Activated gamma-delta T cell treated with Interleukin-2 at 50 U/mL for 16 hours (primary cell): Measurements from ENCODE around the gene MME.

Experiments used
- DNase-seq: peaks from one replicate; pipeline ENCODE4 v3.0.0-alpha.2; 2020

The MME gene

DNA sequence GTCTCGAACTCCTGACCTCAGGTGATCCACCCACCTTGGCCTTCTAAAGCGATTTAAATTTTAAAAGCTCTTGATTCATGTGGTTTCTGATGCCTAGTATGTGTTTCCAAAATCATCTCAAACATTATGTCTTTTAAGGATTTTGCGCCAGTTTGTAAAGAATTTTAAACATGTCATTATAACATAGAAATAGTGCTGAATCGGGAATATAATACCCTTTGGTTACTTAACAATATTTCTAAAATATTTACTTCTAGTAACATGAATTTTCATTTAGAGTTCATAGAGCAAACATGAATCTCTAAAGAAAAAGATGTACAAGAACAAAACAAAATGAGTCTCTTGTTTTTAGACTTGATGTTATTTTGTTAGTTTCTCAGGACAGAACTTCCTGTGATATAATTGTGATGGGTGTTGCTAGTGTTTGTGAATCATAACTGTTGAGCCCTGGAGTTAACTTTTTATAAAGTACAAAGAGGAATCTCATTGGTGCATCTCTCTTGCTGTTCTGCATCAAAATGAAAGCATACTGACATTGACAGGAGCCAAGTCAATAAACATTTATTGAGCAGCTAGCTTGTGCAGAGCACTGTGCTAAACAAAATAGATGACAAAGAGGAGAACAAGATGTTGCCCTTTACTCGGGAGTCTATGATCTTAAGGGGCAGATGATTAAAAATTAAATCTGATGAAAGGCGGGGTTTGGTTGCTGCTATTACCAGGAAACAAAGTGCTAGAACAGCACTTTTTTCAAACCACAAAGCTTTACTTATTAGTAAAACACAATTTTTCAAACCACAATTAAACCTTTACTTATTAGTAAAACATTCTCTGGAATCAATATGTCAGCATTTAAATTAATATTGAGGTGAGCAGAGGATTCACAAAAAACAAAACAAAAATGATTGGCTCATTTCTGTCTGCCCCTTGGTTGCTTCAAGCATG, 73.4 kb downstream of the MME start:
- DNase-seq = no peak

DNA sequence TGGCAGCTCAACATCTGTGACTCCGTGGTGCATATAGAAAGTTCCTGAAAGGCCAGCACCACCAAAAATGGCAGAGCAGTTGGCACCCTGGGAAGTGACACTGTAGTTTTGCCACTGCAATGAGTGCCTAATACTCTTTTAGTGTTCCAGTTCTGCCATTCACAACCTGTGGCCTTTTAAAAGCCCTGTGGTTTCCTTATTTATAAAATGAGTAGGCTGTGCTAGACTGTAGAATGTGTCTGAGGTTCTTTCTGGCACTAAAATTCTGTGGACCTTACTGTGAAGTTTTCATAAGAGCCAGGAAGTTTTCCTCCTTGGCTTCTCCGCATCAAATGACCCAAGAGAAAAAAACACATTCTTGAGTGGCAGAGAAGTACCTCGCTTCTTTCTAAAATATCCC, 74.1 kb downstream of the MME start:
- DNase-seq = no peak

DNA sequence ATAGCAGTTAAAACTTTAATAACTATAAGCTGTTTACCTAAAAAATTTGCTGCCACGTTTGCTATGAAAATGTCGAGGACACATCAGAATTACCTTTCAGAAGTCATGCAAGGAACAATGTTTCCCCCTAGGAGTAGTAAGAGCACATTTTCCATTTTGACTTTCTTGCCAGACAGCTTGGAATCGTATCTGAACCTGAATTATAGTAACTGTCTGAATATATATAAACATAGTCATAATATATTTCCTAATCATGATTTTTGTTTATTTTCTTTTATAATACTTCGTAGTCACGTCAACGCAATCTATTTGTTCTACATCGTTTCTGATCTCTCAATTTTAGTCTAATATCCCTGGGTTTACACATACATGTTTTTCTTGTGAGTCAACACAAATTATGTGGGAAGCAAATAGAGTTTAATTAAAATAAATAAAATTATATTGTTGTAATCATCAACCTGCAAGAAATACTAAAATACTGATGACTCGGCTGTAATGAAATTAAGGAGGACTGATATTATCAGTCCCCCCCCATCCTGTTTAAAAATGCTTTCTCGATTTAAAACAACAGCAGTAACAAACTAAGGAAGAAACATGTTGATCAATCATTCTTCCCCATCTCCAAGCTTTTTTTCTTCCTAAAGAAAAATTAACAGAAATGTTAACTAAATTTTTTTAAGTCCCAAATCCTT, 78.4 kb downstream of the MME start:
- DNase-seq = no peak

DNA sequence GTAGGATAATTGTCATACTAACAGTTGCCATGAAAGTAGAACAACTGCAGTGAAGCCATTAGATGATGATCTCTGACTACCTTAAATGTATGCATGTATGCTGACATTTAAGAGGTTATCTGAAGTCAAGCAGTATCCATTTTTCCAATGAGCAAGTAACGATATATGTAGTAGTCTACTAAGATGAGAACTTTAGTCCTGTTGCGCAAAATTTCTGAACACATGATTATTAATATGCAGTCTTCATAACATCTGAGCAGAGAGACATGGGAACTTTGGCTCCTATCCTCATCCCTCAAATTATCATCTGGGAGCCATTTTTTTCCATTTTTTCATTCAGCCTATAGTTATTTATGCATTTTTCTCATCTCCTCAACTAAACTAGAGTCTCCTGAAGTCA, 79.2 kb downstream of the MME start:
- no peak for DNase-seq

DNA sequence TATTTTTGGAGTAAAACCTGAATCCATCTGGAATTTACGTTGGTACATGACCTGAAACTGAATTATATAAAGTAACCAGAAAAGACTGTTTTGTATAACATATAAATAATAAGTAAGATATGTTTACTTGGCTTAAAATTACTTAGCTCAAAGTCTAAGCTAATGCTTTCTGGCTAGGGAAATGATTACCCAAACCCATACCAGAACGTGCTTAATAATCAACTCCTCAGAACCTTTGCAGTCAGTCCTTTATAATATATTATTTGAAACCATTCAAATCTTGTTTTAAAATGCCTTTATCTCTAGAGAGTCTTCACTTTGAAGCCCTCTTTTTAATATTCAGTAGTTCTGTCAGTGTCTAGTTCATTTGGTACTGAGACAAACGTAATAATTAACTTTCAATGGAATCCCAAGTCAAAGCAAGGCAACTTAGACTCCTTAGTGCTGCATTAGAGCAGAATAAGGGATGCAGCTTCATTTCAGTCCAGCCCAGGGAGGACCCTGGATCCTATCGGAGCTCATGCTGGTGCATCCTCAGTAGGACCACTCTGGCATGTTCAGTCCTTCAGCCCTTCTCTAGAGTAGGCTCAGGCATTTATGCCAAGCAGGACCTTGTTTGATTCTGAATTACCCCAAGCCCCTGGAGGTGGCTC, 81.6 kb downstream of the MME start:
- no peak for DNase-seq

DNA sequence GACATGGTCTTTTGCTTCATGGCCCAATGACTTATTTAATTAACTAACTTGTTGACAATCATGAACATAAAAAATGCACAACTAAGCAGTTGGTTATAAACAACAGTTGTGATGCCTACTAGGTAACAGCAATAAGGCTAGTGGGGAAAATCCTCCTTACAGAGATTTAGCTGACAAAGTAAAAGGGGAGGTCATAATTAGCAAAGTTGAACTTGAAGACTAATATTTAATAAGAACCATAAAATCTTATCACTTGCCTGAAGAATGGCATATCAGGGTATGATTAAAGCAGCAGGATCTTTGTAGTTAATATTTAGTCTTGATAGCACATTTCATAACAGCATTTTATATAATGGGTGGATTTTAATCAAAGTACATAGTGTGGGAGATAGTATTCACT, 84.2 kb downstream of the MME start:
- no peak for DNase-seq

DNA sequence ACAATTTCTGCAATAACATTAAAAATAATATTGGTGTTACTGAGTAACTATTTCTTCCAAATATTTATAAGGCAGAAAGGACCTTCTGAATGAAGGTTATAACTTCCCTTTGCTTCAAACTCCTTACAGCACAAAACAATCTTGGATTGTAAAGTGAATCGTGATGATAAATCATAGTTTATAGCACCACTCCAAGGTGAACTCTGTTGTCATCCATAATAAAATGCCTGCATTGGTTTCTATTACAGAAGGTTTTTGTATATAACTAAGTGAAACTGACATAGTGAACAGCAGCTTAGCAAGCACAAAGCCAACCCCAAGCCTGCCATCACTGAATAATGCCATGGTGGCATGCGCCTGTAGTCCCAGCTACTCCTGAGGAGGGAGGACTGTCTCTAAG, 86.3 kb downstream of the MME start:
- no peak for DNase-seq

DNA sequence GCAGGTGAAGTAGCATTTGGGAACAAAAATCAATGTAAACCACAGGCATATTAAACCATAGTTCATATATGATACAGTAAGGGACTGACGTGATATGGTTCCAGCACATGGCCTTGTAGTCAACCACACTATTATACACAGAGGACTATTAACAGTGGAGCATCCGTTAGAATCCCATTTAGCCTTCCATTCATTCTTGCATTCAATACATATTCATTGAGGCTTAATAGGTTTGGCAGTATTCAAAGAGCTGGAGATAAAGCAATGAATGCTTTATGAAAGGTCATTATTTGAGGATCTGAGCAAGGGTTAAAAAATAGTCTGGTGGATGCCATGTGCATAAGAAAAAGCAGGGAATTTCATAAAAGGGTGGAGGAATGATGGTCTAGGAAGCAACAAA, 89.1 kb downstream of the MME start:
- DNase-seq = no peak

DNA sequence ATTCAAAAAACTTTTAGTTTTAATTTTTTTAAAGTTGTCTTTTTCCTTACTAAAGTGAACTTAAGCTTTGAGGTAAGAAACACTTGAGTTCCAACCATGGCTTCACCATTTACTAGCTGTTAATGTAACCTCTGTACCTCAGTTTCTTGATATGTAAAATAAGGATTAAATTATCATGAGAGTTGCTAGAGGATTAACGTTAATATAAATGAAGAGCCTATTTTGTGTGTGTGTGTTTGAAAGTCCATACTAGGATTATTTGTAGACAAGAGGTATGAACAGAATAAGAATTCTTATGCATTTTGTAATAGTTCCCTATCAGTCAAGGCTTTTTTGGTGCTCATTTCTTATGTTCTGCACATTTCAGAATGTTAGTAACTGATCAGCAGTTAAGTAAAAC, 93.7 kb downstream of the MME start:
- no peak for DNase-seq

DNA sequence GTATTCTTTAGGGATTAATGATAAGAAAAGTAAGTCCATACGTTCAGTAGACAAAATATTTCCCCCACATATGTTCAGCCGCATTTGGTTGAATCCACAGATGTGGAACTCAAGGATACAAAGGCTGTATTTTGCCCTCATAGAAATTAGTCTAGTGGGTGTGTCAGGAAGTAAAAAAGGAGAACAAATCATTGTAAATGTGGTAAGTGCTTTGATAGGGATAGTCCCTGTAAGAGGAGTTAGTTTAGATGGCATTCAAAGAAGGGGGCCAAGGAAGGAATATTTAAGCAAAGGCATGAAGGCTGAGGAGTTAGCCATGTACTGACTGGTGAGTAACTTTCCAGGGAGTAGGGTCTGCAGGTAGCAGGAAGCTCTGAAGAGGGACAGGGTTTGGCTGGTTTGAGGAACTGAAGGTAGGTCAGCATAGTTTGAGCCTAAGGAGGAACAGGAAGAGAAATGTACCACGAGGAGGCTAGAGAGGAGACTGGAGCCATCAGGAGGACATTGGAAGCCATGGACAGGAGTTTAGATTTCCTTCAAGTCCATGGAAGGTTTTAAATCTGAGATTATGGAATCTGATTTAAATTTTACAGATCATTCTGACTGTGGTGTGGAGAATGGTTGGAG, 98.8 kb downstream of the MME start:
- DNase-seq = no peak

DNA sequence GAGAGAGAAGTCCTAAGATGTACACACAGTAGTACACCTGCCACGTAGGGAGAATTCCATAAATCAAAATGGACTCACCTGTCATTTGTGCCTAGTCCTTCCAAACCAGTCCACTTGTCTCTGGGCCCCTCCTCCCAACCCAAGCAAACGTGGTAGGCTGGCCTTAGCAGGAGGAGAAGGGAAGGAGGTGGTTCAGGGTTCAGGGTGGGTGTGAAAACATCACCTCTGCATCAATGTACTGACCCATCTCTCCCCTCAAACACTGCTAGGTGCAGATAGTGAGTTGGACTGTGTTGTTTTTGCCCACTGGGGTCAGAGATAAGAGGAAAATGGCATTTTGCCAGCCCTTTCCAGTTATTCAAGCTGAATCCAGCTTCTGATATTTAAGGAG, 99.3 kb downstream of the MME start:
- no peak for DNase-seq

DNA sequence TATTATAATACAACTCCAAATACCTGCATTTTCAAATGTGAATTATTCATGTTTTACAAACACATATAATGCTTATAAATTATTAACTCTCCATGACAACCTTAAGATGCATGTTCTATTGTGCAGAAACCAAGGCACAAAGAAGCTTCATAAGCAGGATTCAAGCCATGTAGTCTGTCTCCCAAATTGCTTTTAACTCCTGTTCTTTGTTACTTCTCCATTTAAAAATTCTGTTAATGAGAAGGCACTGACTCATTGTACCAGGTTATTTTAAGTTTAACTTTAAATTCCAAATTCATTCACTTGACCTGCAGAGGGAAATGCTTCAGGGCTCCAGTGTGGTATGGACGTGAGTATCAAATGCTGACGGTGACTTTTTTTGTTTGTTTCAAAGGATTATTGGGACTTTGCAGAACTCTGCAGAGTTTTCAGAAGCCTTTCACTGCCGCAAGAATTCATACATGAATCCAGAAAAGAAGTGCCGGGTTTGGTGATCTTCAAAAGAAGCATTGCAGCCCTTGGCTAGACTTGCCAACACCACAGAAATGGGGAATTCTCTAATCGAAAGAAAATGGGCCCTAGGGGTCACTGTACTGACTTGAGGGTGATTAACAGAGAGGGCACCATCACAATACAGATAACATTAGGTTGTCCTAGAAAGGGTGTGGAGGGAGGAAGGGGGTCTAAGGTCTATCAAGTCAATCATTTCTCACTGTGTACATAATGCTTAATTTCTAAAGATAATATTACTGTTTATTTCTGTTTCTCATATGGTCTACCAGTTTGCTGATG, 100.0 kb downstream of the MME start:
- DNase-seq = no peak

DNA sequence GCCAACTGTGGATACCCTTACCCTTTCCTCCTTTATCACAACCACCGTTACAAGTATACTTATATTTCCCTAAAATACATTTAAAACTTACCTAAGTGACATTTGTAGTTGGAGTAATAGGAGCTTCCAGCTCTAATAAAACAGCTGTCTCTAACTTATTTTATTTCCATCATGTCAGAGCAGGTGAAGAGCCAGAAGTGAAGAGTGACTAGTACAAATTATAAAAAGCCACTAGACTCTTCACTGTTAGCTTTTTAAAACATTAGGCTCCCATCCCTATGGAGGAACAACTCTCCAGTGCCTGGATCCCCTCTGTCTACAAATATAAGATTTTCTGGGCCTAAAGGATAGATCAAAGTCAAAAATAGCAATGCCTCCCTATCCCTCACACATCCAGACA, 102.3 kb downstream of the MME start:
- DNase-seq = no peak

DNA sequence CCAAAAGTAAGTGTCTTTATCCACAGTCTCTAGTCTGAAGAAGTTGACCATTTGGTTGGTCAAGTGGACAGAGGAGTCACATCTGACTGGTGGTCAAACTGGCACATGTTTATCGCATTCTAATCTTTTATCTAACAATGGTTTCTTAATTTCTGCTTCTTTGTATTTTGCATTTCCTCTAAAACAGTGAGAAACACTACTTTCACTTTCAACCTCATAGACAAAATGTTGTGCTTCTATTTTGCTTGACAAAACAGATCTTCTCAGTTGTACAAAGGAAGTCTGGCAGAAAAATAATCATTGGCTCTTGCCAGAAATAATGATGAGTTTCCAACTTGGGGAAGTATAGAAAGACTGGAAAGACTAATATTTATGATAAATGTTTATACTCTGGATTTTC, 103.9 kb downstream of the MME start:
- no peak for DNase-seq

DNA sequence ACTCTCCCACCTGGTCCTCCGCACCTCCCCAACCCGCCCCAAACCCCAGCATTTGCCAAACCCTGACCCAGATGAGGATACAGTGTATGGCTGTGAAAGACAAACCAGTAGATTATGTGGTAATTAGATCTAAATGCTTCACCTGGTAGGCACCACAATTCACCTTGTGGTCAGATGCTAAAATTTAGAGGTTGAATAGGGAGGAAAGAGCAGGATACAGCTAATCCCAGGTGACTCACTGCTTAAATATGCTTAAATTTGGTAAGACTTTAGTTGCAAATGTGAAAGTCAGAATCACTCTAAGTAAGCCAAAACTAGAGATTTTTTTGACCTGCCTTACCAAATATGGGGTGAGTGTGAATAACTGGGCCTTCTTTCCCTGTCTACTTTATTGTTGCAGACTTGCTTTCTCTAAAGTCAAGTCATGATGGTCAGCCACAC, 105.5 kb downstream of the MME start:
- no peak for DNase-seq

DNA sequence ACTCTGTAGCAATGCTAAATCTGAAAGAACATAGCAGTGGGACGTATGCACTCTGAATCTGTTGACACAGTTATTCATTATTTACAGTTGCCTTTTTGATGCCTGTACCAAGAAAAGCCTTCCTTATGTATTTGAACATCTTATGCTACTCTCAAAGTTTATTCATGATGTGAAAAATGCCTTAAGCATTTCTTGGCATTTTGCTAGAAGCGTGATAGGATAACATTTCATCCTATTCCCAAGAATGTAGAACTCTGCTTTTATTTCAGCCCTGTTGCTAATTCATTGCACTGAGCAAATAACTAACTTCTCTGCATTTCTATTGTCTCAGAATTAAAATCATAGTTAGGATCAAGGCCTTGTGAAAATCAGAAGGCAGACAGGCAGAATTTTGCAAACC, 107.9 kb downstream of the MME start:
- DNase-seq = no peak

DNA sequence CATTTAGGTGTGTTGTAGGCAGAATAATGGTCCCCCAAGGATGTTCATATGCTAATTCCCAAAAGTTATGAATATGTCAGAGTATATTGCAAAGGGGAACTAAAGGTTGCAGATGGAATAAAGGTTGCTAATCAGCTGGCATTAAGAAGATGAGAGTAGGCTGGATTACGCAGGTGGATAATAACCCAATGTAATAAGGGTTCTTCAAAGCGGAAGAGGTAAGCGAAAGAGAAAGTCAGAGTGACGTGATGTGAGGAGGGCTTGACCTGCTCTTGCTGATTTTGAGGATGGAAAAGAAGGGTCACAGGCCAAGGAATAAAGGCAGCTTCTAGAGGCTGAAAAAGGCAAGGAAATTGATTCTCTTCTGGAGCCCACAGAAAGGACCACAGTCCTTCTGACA, 109.4 kb downstream of the MME start:
- no peak for DNase-seq

DNA sequence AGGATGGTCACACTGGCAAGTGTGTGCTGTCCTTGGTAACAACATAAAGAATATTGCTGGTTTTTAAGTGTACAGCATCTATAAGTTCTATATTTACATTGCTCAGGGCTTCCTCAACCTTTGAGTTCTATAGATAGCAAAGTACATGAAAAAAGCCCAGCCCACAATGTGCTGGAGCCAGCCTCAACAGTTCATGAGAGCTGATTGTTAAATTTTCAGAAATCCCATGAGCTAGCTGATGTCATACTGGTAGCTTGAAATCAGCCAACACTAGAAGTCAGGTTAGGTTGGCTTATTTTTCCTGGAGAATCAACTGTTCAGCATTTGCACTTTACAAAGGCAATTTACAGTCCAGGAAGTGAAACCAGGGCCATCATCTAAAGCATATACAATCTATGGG, 110.6 kb downstream of the MME start:
- no peak for DNase-seq

DNA sequence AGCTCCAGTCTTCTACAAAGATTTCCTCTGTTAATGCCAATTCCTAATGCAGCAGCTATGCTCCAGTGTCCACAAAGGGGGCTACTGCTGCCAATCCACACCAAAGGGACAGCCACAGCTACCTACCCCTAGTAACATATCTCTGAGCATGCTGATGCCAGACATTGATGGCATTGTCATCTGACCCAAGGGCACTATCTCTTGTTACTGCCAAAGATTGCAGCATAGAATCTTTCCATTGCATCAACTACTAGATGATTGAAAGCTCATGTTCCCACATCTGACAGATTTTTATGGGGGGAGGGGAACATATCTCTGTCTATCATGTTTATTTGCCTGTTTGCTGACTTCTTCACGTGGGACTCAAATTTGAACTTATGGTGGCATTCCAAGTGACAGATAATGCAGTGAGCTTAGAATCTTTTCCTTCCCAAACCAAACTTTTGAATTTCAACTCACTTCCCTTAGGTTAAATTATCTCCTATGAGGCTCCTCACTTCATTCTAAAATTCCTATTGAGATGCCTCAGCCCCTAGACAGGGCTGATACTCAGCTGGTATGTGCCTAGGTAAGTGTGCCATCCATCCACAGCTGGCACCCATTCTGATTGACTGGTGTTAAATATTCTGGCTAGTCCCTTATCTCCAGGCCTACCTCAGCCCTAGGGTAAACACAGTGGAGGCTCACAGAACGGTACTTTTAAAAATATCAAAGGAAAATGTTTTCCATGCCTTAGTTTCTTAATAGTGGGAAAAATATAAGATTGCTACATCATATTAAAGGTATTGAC, 113.0 kb downstream of the MME start:
- no peak for DNase-seq

DNA sequence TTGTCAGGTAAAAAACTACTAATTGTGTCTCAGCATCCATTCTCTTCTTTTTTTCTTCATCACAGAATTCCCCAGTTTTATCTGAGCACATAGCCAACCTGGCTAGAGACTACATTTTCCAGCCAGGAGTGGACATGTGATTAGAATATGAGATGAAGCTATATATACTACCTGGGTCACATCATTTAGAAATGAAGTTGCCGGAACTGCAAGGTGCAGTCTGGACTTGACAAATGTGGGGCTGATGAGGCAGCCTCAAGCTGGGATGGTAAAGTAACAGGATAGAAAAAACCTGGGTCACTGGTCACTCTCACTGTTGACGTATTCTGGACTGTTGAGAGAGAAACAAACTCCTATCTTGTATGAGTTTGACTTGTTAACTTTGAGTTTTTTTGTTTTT, 113.7 kb downstream of the MME start:
- no peak for DNase-seq
